Transverse colon (tissue), 3 donors: ENCODE measurements around the gene OR5B21.

Source experiments
- POLR2A ChIP-seq: fragments of 450-650 bp; IDR thresholded peaks from one replicate; pipeline ENCODE4 v1.6.1; 2016; ENCODE audit warnings: antibody characterized with exemption, mild to moderate bottlenecking, moderate library complexity
- TF ChIP-seq, protein P1 (sequence below), 5 experiments: fragments of 200-600 bp in 3 of 5; fragments of 450-650 bp in 2 of 5; sonication (generic) in 3 of 5; IDR thresholded peaks; 1 replicate in 2 of 5; 2 replicates in 3 of 5; pipeline ENCODE4 v1.5.1; 2016 to 2017; ENCODE audit warnings: antibody characterized with exemption in 5 of 5, inconsistent platforms in 3 of 5, mild to moderate bottlenecking in 2 of 5, moderate library complexity in 1 of 5

DNA sequence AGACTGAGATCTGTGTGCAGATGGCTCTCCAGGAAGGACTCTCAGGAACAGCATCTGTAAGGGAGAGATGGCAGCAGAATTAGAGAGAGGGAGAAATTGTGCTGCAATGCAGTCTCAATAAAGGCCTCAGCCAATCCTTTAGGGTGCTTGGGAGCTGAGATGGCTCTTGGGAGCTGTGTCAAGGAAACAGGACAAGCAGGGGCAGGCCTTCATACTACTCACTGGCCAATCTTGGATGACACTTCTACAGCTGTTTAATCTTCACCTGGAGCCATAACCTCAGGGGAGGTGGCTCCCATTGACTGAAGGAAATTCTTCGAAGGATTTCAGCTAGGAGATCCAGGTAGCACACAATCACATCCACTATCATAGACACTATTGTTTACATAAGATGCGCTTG lies 10.0 kb downstream of the OR5B21 start:
- no peak for TF ChIP-seq POLR2A
- TF ChIP-seq, protein P1, sequence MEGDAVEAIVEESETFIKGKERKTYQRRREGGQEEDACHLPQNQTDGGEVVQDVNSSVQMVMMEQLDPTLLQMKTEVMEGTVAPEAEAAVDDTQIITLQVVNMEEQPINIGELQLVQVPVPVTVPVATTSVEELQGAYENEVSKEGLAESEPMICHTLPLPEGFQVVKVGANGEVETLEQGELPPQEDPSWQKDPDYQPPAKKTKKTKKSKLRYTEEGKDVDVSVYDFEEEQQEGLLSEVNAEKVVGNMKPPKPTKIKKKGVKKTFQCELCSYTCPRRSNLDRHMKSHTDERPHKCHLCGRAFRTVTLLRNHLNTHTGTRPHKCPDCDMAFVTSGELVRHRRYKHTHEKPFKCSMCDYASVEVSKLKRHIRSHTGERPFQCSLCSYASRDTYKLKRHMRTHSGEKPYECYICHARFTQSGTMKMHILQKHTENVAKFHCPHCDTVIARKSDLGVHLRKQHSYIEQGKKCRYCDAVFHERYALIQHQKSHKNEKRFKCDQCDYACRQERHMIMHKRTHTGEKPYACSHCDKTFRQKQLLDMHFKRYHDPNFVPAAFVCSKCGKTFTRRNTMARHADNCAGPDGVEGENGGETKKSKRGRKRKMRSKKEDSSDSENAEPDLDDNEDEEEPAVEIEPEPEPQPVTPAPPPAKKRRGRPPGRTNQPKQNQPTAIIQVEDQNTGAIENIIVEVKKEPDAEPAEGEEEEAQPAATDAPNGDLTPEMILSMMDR (IDR thresholded peaks at IDR 0.05) = no peak
